HG02852 (cell line): ENCODE results near the gene NAT8L.

ENCODE experiments used
- ATAC-seq: cut with Tn5 transposase; IDR thresholded peaks from one replicate; pipeline ENCODE4 v1.9.1; 2021; ENCODE audit warnings: mild to moderate bottlenecking, moderate library complexity; ENCODE audit not compliant: unreplicated experiment

NAT8L gene

DNA sequence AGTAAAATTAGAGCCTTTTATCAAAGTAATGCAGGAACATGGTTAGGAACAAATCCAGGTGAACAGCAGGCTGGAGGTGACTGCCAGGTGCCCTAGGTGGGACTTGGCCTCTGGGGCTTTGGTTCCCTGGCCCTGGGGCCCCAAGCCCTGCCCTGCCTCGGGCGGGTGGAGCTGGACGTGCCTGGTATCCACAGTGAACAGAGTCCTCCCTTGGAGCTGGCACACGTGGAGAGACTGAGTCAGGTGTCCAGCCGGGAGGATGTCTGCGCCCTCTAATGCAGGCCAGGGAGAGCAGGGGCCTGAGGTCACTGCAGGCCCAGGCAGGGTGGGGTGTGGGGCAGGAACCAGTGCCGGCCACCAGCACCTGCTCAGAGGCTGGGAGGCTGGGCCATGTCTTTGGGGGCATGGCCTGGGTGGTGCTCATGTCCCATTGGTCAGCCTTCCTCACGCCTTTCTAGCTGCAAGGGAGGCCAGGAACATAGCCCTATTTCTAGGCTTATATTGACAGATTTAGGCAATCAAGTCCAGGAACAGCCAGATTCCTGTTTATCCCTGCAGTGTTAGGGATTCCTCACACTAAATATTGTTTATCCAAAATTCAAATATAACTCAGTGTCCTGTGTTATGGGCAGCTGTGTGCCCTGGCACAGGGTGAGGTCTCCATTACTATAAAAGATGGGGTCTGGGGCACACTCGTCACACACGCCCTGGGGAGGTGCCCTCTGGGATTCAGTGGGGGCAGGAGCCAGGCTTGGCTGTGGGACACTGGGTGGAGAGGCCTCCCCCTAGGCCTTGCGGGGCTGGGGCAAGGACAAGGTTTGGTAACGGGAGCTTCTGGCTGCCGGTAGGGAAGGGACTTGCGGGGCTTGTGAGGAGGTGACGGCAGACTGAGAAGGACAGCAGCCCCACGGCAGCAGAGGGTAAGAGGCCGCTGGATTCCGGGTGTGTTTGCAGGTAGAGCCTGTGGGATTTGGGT, 14.3 kb upstream of the NAT8L start:
- no peak for ATAC-seq

DNA sequence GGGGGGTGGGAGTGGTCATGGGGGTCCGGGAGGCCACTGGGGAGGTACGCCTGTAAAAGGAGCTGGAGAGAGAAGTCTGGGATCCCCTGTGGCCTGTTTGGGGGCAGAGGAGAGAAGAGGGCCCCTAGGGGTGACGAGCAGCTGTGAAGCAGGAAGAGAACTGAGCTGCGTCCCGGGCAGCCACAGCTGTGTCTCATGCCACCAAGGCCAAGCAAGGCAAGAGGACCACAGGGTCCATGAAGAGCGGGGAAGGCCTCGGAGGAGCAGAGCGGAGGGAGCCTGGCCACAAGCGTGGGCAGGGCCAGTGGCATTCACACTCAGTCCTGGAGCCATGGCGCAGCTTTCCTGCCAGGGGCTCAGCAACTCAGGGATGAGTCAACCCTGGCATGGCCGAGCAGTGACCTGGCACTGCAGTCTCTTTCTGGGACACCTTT, 13.6 kb upstream of the NAT8L start:
- ATAC-seq, result no peak

DNA sequence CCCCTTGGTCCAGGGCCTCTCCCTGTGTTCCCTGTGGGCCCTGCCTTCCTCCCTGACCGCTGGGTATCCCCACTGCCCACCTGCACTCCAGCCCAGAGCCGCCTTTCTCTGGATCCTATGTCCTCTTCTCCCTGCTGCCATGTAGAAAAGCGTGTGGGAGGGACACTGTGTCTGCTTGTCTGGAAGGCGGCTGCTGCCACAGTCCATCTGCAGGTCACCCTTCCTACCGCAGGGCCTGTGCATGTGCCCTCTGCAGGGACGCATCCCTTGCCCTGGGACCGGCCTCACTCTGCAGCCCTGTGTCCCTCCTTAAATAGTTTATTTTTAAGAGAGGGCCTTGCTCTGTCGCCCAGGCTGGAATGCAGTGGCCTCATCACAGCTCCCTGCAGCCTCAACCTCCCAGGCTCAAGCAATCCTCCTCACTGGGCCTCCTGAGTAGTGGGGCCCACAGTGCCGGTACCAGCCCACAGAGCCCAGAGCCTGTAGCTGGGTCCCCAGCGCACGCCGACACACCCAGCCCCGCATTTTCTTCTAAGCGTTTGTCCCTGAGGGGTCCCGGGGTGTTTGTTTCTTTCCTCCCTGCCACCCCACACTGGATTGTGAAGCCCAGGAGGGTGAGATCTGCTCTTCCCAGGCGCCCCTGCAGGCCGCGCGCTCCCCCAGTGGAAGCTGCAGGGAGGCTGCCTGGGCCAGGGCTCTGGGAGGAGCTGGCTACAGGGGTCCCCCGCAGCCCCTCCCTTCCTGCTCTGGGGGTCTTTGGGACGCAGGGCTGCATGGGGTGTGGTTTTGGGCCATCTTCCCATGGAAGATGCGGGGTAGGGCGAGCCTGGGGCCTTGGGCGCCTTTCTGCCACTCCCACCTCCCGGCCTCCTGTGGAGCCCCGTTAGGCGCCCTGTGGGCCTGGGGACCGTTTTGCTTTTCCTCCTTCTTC, 12.8 kb upstream of the NAT8L start:
- ATAC-seq, result no peak

DNA sequence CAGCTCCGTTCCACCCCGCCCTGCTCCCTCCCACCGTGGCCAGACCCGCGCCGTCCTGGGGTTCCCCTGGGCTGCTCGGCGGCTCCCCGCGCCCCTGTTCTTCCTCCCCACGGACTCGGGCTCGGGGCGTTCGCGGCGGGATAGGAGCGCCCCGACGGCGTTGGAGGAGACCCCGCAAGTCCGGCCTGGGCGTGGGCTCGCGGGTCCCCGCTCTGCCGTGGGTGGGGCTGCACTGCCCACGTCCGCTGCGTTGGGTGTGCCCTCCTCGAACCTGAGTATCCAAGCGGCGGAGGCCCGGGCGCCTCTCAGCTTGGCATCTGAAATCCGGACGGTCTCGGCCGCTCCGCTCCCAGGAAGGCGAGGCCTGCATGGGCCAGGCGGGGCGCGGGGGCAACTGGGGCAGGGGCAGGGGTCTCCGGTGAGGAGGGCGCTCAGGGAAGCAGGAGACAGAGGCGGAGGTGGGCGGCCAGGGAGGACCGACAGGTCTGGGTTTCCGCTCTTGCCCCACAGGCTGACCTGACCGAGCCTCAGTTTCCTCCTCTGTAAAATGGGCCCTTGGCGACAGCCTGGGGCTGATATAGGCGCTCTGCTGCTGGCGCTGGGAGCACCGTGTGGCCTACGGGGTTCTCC, 12.0 kb upstream of the NAT8L start:
- ATAC-seq, result no peak

DNA sequence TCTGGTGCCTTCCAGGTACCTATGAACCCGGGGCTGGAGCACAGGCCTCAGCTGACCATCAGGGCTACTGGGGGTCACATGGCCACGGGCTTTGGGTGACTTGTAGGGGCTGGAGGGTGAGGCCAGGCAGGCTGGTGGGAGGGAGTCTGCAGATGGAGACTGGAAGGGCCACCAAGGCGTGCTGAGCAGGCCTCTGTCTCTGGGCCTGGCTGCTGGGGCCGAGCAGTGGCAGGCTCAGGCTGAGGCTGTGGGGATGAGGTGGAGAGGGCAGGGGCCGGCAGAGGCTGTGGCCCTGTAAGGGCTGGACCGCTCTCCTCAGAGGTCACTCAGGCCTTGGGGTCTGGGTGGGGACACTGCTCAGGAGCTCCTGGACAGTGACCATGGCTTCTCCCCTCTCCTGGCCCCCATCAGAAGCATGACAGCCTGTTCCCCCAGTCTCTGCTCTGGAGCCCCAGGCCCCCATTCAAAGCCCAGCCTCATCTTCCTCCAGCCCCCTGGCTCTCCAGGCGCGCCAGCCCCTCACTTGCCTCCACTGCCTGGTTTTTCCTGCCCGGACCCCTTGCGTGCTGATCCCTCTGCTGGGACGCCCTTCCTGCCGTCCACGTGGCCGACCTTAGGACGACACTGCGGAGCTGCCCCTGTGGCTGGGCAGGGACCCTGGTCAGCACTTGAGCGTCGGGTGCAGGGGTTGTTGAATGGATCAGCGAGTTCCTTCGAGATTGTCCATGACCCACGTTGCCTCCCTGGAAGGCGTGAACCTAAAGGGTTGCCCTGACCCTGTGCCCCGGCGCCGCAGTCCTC, 11.1 kb upstream of the NAT8L start:
- ATAC-seq, result no peak

DNA sequence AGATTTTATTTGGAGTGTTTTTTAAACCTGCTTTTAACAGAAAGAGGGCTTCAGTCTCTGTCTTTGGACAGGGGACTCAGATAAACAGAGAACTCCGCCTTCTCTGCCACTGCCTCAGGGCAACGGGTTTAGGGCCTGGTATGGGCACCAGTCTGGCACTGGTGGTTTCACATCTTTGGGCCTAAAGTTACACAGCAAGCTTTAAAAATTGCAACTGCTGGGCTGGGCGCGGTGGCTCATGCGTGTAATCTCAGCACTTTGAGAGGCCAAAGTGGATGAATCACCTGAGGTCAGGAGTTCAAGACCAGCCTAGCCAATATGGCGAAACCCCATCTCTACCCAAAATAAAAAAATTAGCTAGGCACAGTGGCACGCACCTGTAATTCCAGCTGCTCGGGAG, 10.3 kb upstream of the NAT8L start:
- no peak for ATAC-seq

DNA sequence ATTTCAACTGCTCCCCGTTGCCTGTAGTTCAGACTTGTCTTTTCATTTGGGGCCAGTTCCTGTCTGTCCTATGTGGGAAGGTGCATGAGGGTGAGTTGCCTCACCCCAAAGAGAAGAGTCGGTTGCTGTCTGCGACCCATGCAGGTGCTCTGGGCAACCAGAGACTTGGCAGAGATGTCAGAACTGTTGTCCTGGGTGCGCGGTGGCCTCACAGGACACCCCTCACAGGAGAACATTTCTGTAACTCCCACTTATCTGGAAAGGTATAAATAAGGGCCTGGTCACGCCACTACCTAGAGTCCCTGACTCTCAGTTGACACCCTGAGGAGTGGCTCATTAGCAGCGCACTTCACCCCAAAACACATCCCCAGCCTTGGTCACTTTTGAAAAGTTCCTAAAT, 9.7 kb upstream of the NAT8L start:
- no peak for ATAC-seq

DNA sequence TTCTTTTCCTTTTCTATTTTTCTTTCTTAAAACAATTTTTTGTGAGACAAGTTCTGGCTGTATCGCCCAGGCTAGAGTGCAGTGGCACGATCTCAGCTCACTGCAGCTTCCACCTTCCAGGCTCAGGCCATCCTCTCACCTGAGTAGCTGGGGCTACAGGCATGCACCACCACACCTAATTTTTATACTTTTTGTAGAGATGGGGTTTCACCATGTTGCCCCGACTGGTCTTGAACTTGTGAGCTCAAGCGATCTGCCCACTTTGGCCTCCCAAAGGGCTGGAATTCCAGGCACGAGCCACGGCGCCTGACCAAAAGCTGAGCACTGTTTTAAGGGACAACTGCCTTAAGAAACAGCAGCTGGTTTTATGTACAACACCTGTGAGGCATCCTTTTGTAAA, 9.3 kb upstream of the NAT8L start:
- no peak for ATAC-seq

DNA sequence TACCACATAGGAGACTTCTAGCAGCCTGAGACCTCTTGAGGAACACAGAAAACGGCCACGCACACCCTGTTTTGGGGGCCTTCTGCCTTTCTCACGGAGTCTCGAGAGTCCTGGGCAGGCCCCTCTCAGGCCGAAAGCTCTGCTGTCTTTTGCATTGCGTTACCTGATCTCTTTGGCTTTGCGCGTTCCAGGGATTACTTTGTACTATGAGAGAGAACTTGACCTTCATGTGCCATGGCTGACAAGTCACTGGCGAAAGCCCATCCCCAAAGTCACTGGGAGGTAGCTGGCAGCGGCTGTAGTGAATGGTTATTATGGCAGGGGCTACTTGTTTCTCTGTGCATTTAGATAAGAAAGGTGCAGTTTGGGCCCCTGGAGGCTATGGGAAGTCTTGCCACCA, 8.0 kb upstream of the NAT8L start:
- ATAC-seq, result no peak

DNA sequence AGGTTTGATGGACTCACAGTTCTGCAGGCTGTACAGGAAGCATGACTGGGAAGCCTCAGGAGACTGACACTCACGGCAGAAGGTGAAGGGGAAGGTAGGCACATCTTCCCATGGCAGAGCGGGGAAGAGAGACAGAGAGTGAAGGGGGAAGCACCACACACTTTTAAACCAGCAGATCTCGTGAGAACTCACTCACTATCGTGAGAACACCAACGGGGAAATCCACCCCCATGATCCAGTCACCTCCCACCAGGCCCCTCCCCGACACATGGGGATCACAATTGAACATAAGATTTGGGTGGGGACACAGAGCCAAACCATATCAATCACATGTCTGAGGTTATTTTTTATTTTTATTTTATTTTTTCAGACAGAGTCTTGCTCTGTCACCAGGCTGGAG, 4.9 kb upstream of the NAT8L start:
- no peak for ATAC-seq

DNA sequence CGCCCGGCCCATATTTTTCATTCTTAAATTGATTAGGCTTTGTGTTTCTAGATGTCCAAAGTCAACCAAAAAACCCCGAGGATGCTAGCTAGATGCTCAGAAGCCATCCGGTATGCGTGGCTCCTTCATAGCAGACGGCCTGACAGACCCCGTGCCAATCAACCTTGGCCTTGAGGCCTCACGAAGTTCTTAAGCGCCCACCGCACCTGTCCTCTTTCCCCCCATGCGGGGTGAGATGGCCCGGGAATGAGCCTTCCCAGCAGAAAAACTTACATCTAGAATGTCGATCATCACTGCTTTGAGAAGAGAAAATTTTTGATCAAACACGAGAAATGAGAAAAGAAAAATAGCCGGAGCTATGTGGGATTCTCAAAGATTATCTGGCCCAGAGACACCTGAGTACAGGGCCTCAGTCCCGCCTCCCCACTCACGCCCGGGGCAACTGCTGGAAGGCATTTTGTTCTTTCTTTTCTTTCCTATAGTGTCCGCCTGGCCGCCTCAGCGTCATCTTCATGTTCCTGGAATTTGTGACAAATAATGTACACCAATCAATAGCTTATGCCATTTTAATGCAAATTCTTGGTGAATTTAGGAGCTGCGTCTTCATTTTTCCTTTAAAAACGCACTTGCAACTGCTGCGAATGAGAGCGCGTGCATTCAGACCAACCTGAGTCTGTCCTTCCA, 1.6 kb upstream of the NAT8L start:
- ATAC-seq, result no peak

DNA sequence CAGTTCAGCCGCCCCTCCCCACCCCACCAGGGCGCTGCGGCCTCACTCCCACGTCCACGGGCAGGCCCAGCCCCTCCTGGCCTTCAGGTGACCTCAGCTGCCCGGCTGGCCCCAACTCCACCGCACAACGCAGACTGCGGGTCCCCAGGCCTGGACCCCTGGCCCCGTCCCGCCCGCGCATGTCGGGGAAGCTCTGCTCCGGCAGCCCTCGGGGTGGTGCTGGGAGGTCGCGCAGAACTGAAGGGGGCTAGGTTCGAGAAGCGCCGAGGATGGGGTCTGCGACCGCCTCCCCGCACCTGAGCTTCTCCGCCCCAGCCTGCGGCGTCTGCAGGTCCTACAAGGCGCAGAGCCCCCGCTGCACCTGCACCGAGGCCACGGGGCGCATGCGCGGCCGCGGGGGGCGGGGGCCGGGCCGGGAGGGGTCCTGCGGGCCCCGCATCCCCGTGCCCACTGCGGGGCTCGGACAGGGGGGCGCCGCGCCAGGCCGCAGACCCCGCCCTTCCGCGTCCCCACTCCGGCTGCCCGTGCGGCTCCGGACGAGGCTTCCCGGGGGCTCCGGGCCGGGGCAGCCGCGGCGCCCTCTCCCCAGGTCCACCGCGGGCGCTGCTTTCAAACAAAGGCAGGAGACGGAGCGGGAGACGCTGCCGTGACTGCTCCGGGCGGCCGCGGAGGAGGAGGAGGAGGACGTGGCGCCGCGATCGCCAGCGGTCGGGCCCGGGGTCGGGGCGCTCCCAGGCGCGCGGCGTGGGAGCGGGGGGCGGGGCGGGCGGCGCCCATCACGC, 672 bp upstream of the NAT8L start:
- no peak for ATAC-seq

DNA sequence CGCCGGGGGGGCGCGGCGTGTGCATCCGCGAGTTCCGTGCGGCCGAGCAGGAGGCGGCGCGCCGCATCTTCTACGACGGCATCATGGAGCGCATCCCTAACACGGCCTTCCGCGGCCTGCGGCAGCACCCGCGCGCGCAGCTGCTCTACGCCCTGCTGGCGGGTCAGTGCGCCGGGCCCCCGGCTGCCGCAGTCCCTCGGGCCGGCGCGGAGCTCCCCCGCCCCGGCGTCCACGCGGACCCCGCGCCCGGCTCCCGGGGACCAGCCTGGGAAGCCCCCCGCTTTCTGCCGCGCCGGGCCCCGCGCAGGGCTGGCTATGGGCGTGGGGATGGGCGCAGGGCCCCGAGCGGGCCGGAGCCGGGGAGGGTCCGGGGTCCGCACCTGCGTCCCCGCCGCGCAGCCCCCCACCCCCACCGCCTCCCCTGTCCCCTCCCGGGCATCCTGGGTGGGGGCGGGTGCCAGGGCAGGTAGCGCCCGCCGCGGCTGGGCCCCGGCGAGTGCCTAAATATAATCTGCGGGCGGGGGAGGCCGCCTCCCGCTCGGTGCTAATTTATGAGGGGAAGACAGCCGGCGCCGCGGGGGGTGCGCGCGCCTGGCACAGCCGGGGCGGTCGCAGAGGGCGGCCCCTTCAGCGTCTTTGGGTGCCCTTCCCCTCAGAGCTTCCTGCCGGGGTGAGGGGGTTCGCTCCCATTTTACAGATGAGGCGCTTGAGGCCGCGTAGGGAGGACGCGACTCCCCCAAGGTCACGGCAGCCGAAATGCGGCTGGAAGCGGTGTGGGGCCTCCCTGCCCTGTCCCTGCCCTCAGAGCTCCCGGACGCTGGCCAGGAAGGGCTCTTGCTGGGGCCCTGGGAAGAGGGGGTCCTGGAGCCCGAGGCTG, 837 bp downstream of the NAT8L start:
- no peak for ATAC-seq

DNA sequence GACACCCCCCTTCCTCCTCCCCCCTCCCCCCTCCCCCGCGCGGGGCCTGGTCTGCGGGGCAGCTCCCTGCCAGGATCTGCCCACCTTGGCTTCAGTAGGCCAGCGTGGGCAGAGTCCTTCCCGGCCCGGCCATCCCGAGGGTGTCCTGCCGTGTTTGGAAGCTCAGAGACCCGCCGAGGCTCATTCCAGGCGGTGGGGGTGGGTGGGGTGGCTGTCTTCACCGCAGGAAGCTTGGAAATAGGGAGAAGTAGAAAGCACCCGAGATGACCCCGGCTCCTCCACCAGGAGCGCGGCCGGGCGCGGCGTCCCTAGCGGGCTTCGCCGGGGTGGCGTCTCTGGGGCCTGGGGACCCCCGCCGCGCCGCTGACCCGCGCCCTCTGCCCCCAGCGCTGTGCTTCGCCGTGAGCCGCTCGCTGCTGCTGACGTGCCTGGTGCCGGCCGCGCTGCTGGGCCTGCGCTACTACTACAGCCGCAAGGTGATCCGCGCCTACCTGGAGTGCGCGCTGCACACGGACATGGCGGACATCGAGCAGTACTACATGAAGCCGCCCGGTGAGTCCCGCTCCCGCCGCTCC, 1.6 kb downstream of the NAT8L start:
- ATAC-seq, result no peak

DNA sequence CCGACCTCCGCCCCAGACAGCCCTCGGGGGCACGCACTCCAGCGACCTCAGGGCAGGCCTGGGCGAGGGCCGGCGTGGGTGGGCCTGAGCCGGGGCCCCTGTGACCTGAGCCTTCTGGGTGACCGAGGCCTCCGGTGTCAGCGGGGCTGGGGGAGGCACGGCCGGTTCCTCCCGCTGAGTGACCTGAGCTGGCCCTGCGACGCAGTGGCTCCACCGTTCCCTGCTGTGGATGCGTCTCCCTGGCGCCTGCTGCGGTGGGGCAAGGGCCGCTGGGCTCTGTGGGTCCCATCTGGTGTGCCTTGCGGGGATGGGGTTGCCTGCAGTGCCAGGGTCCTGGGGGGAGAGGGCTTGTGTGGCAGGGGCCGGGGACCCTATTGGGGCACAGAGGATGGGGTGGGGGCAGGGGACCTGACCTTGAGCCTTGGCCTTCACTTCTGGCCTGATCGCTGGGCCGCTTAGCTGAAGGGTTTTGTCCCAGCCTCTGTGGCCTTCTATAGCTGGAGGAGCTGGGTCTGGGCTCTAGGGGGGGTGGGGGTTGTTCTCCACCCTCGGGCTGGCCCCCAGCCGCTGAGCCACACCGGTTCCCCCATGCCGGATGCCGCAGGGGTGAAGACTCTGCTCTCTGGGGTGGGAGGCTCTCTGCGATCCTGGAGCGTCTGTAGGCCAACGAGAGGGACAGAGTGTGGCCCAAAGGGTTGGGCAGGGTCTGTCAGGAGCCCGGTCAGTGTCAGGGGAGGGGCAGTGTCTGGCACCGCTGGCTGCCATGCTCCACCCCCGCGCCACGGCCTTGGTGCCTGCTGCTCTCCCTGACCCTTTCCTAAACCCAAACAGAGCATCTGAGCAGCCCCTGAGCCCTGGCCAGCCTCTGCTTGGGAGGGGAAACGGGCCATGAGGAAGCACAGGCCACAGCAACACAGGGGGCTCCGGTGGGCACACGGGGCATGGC, 2.3 kb downstream of the NAT8L start:
- ATAC-seq, result no peak

DNA sequence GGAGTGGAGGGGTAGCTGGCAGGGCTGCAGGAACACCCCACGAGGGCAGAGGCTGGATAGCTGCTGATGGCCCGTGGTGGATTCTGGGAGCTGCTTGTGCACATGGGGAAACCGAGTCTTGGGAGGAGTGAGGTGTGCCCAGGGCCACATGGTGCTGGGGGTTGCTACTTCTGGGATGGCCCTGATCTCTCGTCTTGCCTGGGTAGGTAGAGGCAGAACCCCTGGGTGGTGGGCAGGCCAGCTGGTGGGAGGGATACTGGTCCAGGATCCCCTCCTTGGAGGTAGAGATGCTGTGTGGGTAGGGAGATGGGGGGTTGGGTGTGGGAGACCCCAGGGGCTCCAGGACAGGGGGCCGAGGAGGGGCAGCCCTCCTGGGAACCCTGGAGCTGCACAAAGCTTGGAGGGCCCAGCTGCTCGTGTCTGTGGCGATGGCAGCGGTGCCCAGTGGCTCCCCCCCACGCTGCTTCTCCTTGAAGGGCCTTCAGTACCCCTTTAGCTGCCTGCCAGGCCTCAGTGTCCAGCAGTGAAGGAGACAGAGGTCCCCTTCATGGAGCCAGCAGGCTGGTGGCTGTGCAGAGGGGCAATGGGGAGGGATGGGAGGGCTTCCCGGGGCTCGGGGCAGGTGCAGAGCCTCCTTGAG, 3.2 kb downstream of the NAT8L start:
- ATAC-seq, result no peak
